HepG2 (cell line): Measurements from ENCODE around the gene RILP. TPM values are rescaled to one million over a fixed set of nuclear protein-coding genes. Genes with fewer than 3 reads are reported as not detected.

Source experiments
- ADNP ChIP-seq: sonication (generic); formaldehyde crosslinking; IDR thresholded peaks from 2 replicates; pipeline ENCODE4 v1.4.0; 2020; ENCODE audit warnings: missing genetic modification reagents
- CEBPG ChIP-seq: IDR thresholded peaks from 2 replicates; pipeline ENCODE4 v1.6.1; 2016
- EHMT2 ChIP-seq: fragments of 200-600 bp; sonication (generic); IDR thresholded peaks from 2 replicates; pipeline ENCODE4 v1.7.0; 2017; ENCODE audit warnings: antibody characterized with exemption, low read depth, low read length, borderline replicate concordance
- FOXO1 ChIP-seq: sonication (generic); formaldehyde crosslinking; IDR thresholded peaks from 2 replicates; pipeline ENCODE4 v1.4.0; 2020; ENCODE audit warnings: missing genetic modification reagents
- GABPB1 ChIP-seq: IDR thresholded peaks from 2 replicates; pipeline ENCODE4 v1.6.1; 2016; ENCODE audit warnings: mild to moderate bottlenecking, missing genetic modification reagents, moderate library complexity, missing compliant biosample characterization
- GMEB2 ChIP-seq: IDR thresholded peaks from 2 replicates; pipeline ENCODE4 v1.6.1; 2016; ENCODE audit warnings: missing biosample characterization, missing genetic modification reagents, low read depth
- IKZF1 ChIP-seq: fragments of 450-650 bp; IDR thresholded peaks from 2 replicates; pipeline ENCODE4 v1.7.1; 2016
- KLF6 ChIP-seq: IDR thresholded peaks from 2 replicates; pipeline ENCODE4 v1.8.0; 2016; ENCODE audit warnings: missing biosample characterization, missing genetic modification reagents
- MXD4 ChIP-seq: IDR thresholded peaks from 2 replicates; pipeline ENCODE4 v1.6.1; 2016; ENCODE audit warnings: mild to moderate bottlenecking, missing biosample characterization, missing genetic modification reagents
- MZF1 ChIP-seq: sonication (generic); formaldehyde crosslinking; IDR thresholded peaks from 2 replicates; pipeline ENCODE4 v1.8.1; 2023; ENCODE audit warnings: mild to moderate bottlenecking, missing genetic modification reagents, borderline replicate concordance
- NFYC ChIP-seq: IDR thresholded peaks from 2 replicates; pipeline ENCODE4 v1.6.1; 2016; ENCODE audit warnings: missing genetic modification reagents, missing compliant biosample characterization
- POGZ ChIP-seq: sonication (generic); formaldehyde crosslinking; IDR thresholded peaks from 2 replicates; pipeline ENCODE4 v1.4.0; 2020; ENCODE audit warnings: mild to moderate bottlenecking, missing genetic modification reagents
- RAD51 ChIP-seq: fragments of 450-650 bp; IDR thresholded peaks from 2 replicates; pipeline ENCODE4 v1.6.1; 2016; ENCODE audit warnings: borderline replicate concordance
- SETDB1 ChIP-seq: sonication (generic); formaldehyde crosslinking; IDR thresholded peaks from 2 replicates; pipeline ENCODE4 v1.5.1; 2020; ENCODE audit warnings: missing genetic modification reagents, mild to moderate bottlenecking, borderline replicate concordance
- THAP11 ChIP-seq: IDR thresholded peaks from 2 replicates; pipeline ENCODE4 v1.6.1; 2016; ENCODE audit warnings: missing biosample characterization, missing genetic modification reagents
- ZBTB10 ChIP-seq: sonication (generic); formaldehyde crosslinking; IDR thresholded peaks from 2 replicates; pipeline ENCODE4 v1.4.0; 2020; ENCODE audit warnings: missing genetic modification reagents, borderline replicate concordance
- ZFAT ChIP-seq: sonication (generic); formaldehyde crosslinking; conservative IDR thresholded peaks from 2 replicates; pipeline ENCODE4 v1.8.1; 2023; ENCODE audit warnings: missing genetic modification reagents, inconsistent platforms
- ZFY ChIP-seq: sonication (generic); formaldehyde crosslinking; IDR thresholded peaks from 2 replicates; pipeline ENCODE4 v1.4.0; 2020; ENCODE audit warnings: missing genetic modification reagents
- ZKSCAN8 ChIP-seq: IDR thresholded peaks from 2 replicates; pipeline ENCODE4 v1.6.1; 2016; ENCODE audit warnings: borderline replicate concordance, missing genetic modification reagents, missing compliant biosample characterization
- ZNF18 ChIP-seq: sonication (generic); formaldehyde crosslinking; IDR thresholded peaks from 2 replicates; pipeline ENCODE4 v1.8.0; 2022; ENCODE audit warnings: mild to moderate bottlenecking, missing genetic modification reagents; ENCODE audit not compliant: insufficient replicate concordance
- ZNF24 ChIP-seq: fragments of 450-650 bp; IDR thresholded peaks from 2 replicates; pipeline ENCODE4 v1.6.1; 2017; ENCODE audit warnings: antibody characterized with exemption, mild to moderate bottlenecking
- ZNF501 ChIP-seq: sonication (generic); formaldehyde crosslinking; IDR thresholded peaks from 2 replicates; pipeline ENCODE4 v1.5.1; 2020; ENCODE audit warnings: mild to moderate bottlenecking, moderate library complexity, missing genetic modification reagents
- ZNF780A ChIP-seq: sonication (generic); formaldehyde crosslinking; IDR thresholded peaks from 2 replicates; pipeline ENCODE4 v1.8.0; 2022; ENCODE audit warnings: mild to moderate bottlenecking, missing genetic modification reagents, moderate library complexity
- ZXDC ChIP-seq: sonication (generic); formaldehyde crosslinking; IDR thresholded peaks from 2 replicates; pipeline ENCODE4 v1.5.0; 2020; ENCODE audit warnings: mild to moderate bottlenecking, missing genetic modification reagents
- polyA plus RNA-seq, 8 experiments: library from polyadenylated mRNA; depleted of rRNA in 3 of 8; stranded (reverse) in 7 of 8; unstranded in 1 of 8; fragments of >200 nt; fragmentation: Illumina TruSeq in 4 of 8; extraction: Trizol in 4 of 8; gene quantifications; 2 replicates each; pipeline versions ENCODE4 v1.2.1 to v1.2.3, GENCODE V29; 2011 to 2016; ENCODE audit warnings: low read depth in 4 of 8, missing spikeins in 1 of 8, mixed read lengths in 1 of 8; ENCODE audit not compliant: insufficient read depth in 1 of 8
- total RNA-seq, 5 experiments: library from RNA; depleted of rRNA; stranded (reverse); fragments of >200 nt; fragmentation: Illumina TruSeq; extraction: Trizol; gene quantifications; 2 replicates each; pipeline ENCODE4 v1.2.3, GENCODE V29; 2016; ENCODE audit warnings: low read depth in 1 of 5

Gene RILP
- total and polyA plus RNA-seq, 2 of the 13 experiments (the other 11 are each of a cell fraction or from before 2014, with no cell fraction given) = 6.6 to 8.1 TPM

- TF ChIP-seq ZNF24 (no peak), POGZ (CRISPR knock-in tag) (no peak), MZF1 (CRISPR knock-in tag) (no peak), SETDB1 (CRISPR knock-in tag) (no peak), FOXO1 (CRISPR knock-in tag) (no peak; the same call in 1 of the 2 replicates), MXD4 (CRISPR knock-in tag) (0 out of 2 replicates have a peak, but pooled peaks have one; percentile 15), ZKSCAN8 (CRISPR knock-in tag) (no peak), GMEB2 (no peak), NFYC (CRISPR knock-in tag) (no peak), ZNF501 (CRISPR knock-in tag) (peak; percentile 23; the same call in 1 of the 2 replicates), ADNP (CRISPR knock-in tag) (no peak), ZBTB10 (CRISPR knock-in tag) (no peak), ZFAT (CRISPR knock-in tag) (no peak), ZNF780A (CRISPR knock-in tag) (no peak), RAD51 (no peak), KLF6 (no peak), ZFY (CRISPR knock-in tag) (no peak), ZNF18 (no peak), ZXDC (CRISPR knock-in tag) (no peak), CEBPG (CRISPR knock-in tag) (no peak), THAP11 (no peak), GABPB1 (CRISPR knock-in tag) (peak; percentile 25; the same call in 1 of the 2 replicates), EHMT2 (no peak), IKZF1 (no peak)
Observed at GRCh38 chr17:1649844-1650501, at the start of gene RILP (continued).
